HCT116 (cell line): Measurements from ENCODE around the gene MBP. TPM values are rescaled to one million over a fixed set of nuclear protein-coding genes. Genes with fewer than 3 reads are reported as not detected.

Experiments
- ATAC-seq: fragments of 200-7000 bp; cut with Tn5 transposase; 2 replicates; pipeline ENCODE4 v1.9.1; 2020; ENCODE audit warnings: mild to moderate bottlenecking, moderate library complexity
- BruUV-seq: library from RNA; stranded (reverse); fragments of 400-500 nt; replicated peaks from 2 replicates; lab custom pipeline; 2021; lab: Mats Ljungman, UMichigan
- CTCF ChIA-PET: fragments of 300-600 bp; sonication (Branson Sonifier 250); formaldehyde crosslinking; loops from one replicate; lab custom pipeline; 2021; ENCODE audit warnings: antibody characterized with exemption; lab: Charles Lee
- POLR2A ChIA-PET: fragments of 300-600, 350-600 bp; sonication (Branson Sonifier 250); formaldehyde crosslinking; loops from one replicate; lab custom pipeline; 2021; ENCODE audit warnings: antibody characterized with exemption; lab: Charles Lee
- RAD21 ChIA-PET, 2 experiments: fragments of 300-600 bp; sonication (Branson Sonifier 250); formaldehyde crosslinking; loops; one replicate each; lab custom pipeline; 2023; ENCODE audit warnings: low total read pairs in 2 of 2; ENCODE audit not compliant: uncharacterized antibody in 2 of 2, unreplicated experiment in 2 of 2, low non-redundant PET in 1 of 2; lab: Charles Lee
- DNase-seq: peaks from one replicate; pipeline ENCODE4 v3.0.0-alpha.2; 2010; ENCODE audit warnings: low read depth, low spot score
- H2AFZ ChIP-seq: fragments of 200-600 bp; shearing (Covaris generic), sonication (generic); 2 replicates; pipeline ENCODE4 v1.6.1; 2017; ENCODE audit warnings: low read depth, mixed run types, mixed read lengths, antibody characterized with exemption, low read length; ENCODE audit not compliant: poor library complexity, severe bottlenecking
- H3K27ac ChIP-seq: 2 replicates; pipeline ENCODE4 v1.5.1; 2012; ENCODE audit warnings: low read depth, low read length
- H3K27me3 ChIP-seq: fragments of 200-600 bp; sonication (generic); 2 replicates; pipeline ENCODE4 v1.6.1; 2016; ENCODE audit warnings: mixed run types, low read length, mixed read lengths; ENCODE audit not compliant: insufficient read depth
- H3K36me3 ChIP-seq, 2 experiments: fragments of 200-500 bp in 1 of 2; fragments of 200-600 bp in 1 of 2; sonication (Bioruptor generic) in 1 of 2; sonication (generic) in 1 of 2; 2 replicates each; pipeline versions ENCODE4 v1.5.1 to v1.6.1; 2014 to 2016; ENCODE audit warnings: low read length in 2 of 2, inconsistent platforms in 1 of 2, mixed read lengths in 1 of 2, mixed run types in 1 of 2; ENCODE audit not compliant: insufficient read depth in 2 of 2, control insufficient read depth in 1 of 2
- H3K4me1 ChIP-seq, 2 experiments: fragments of 200-600 bp in 1 of 2; sonication (generic) in 1 of 2; 2 replicates each; pipeline versions ENCODE4 v1.5.1 to v1.6.1; 2012 to 2017; ENCODE audit warnings: low read length in 2 of 2, inconsistent platforms in 1 of 2, mild to moderate bottlenecking in 1 of 2, mixed read lengths in 1 of 2, mixed run types in 1 of 2, moderate library complexity in 1 of 2; ENCODE audit not compliant: insufficient read depth in 2 of 2, control insufficient read depth in 1 of 2
- H3K4me2 ChIP-seq: fragments of 200-600 bp; sonication (generic); 2 replicates; pipeline ENCODE4 v1.6.1; 2017; ENCODE audit warnings: mixed run types, low read length, mixed read lengths
- H3K4me3 ChIP-seq, 2 experiments: fragments of 200-600 bp in 1 of 2; sonication (generic) in 1 of 2; replicated peaks in 1 of 2; 2 replicates each; pipeline ENCODE4 v1.5.1; 2011 to 2016; ENCODE audit warnings: low read length in 2 of 2, control low read depth in 1 of 2, low read depth in 1 of 2, mild to moderate bottlenecking in 1 of 2, mixed read lengths in 1 of 2, mixed run types in 1 of 2
- H3K79me2 ChIP-seq: fragments of 200-600 bp; sonication (generic); 2 replicates; pipeline ENCODE4 v1.6.1; 2017; ENCODE audit warnings: mild to moderate bottlenecking, mixed run types, low read length, moderate library complexity, mixed read lengths; ENCODE audit not compliant: insufficient read depth
- H3K9ac ChIP-seq: fragments of 200-600 bp; sonication (generic); 2 replicates; pipeline ENCODE4 v1.6.1; 2016; ENCODE audit warnings: low read length, mixed read lengths
- H3K9me2 ChIP-seq: fragments of 200-600 bp; sonication (generic), shearing (Covaris generic); 2 replicates; pipeline ENCODE4 v1.6.1; 2017; ENCODE audit warnings: mixed run types, mild to moderate bottlenecking, moderate library complexity; ENCODE audit not compliant: insufficient read depth
- H3K9me3 ChIP-seq, 2 experiments: fragments of 200-500 bp in 1 of 2; fragments of 200-600 bp in 1 of 2; sonication (Bioruptor generic) in 1 of 2; sonication (generic) in 1 of 2; 2 replicates each; pipeline ENCODE4 v1.6.1; 2014 to 2017; ENCODE audit warnings: low read length in 2 of 2, mixed read lengths in 2 of 2, inconsistent platforms in 1 of 2, low read depth in 1 of 2, mild to moderate bottlenecking in 1 of 2, mixed run types in 1 of 2, moderate library complexity in 1 of 2; ENCODE audit not compliant: control insufficient read depth in 1 of 2, insufficient read depth in 1 of 2
- H4K20me1 ChIP-seq: fragments of 200-600 bp; sonication (generic), shearing (Covaris generic); 2 replicates; pipeline ENCODE4 v1.6.1; 2017; ENCODE audit warnings: mixed run types, mild to moderate bottlenecking, moderate library complexity; ENCODE audit not compliant: insufficient read depth
- CTCF ChIP-seq, 3 experiments: fragments of 200-600 bp in 1 of 3; sonication (generic) in 1 of 3; IDR thresholded peaks in 2 of 3; conservative IDR thresholded peaks in 1 of 3; 2 replicates each; pipeline ENCODE4 v1.5.1; 2012 to 2017; ENCODE audit warnings: low read depth in 2 of 3, low read length in 2 of 3, antibody characterized with exemption in 1 of 3, borderline replicate concordance in 1 of 3, control low read depth in 1 of 3, mild to moderate bottlenecking in 1 of 3, mixed read lengths in 1 of 3, mixed run types in 1 of 3, moderate library complexity in 1 of 3; ENCODE audit not compliant: insufficient read depth in 1 of 3
- EGR1 ChIP-seq: IDR thresholded peaks from 2 replicates; pipeline ENCODE4 v1.6.1; 2012; ENCODE audit warnings: low read depth
- EZH2phosphoT487 ChIP-seq: fragments of 200-600 bp; IDR thresholded peaks from 2 replicates; pipeline ENCODE4 v1.6.1; 2018; ENCODE audit warnings: antibody characterized with exemption, borderline replicate concordance
- FOSL1 ChIP-seq: IDR thresholded peaks from 2 replicates; pipeline ENCODE4 v1.6.1; 2012; ENCODE audit warnings: low read depth
- JUND ChIP-seq: IDR thresholded peaks from 2 replicates; pipeline ENCODE4 v1.6.1; 2012
- POLR2A ChIP-seq: IDR thresholded peaks from 2 replicates; pipeline ENCODE4 v1.7.0; 2011; ENCODE audit warnings: borderline replicate concordance; ENCODE audit not compliant: insufficient read depth, insufficient read length; ENCODE audit errors: extremely low read depth
- POLR2AphosphoS5 ChIP-seq: IDR thresholded peaks from 2 replicates; pipeline ENCODE4 v1.6.1; 2011; ENCODE audit warnings: mild to moderate bottlenecking, low read depth, low read length, moderate library complexity
- RAD21 ChIP-seq: IDR thresholded peaks from 2 replicates; pipeline ENCODE4 v1.6.1; 2012; ENCODE audit warnings: low read depth, mild to moderate bottlenecking
- SIN3A ChIP-seq: IDR thresholded peaks from 2 replicates; pipeline ENCODE4 v1.6.1; 2012; ENCODE audit warnings: low read depth
- SP1 ChIP-seq: IDR thresholded peaks from 2 replicates; pipeline ENCODE4 v1.6.1; 2012; ENCODE audit warnings: low read depth
- SRF ChIP-seq: IDR thresholded peaks from 2 replicates; pipeline ENCODE4 v1.6.1; 2012; ENCODE audit warnings: low read depth
- TCF7L2 ChIP-seq: IDR thresholded peaks from 2 replicates; pipeline ENCODE4 v1.7.0; 2011; ENCODE audit warnings: borderline replicate concordance, inconsistent platforms; ENCODE audit not compliant: insufficient read depth, insufficient read length; ENCODE audit errors: extremely low read depth
- YY1 ChIP-seq: IDR thresholded peaks from 2 replicates; pipeline ENCODE4 v1.6.1; 2011; ENCODE audit warnings: low read length, low read depth, moderate library complexity, mild to moderate bottlenecking; ENCODE audit not compliant: insufficient replicate concordance; ENCODE audit errors: extremely low read depth
- ZBTB33 ChIP-seq: IDR thresholded peaks from 2 replicates; pipeline ENCODE4 v1.6.1; 2011; ENCODE audit warnings: mild to moderate bottlenecking, low read length, moderate library complexity; ENCODE audit not compliant: insufficient replicate concordance; ENCODE audit errors: extremely low read depth
- ZFX ChIP-seq: fragments of 450-650 bp; IDR thresholded peaks from 2 replicates; pipeline ENCODE4 v1.6.1; 2017
- intact Hi-C: fragments of 100-400 bp; cut with micrococcal nuclease; formaldehyde crosslinking; loops from 2 replicates; pipeline ENCODE4 v1.10.0; 2022
- total RNA-seq: library from RNA; stranded (reverse); gene quantifications from one replicate; pipeline ENCODE4 v1.2.1, GENCODE V29; 2021; ENCODE audit not compliant: unreplicated experiment
- TF ChIP-seq, protein P1 (sequence below): IDR thresholded peaks from 2 replicates; pipeline ENCODE4 v1.6.1; 2012

The MBP gene
- total RNA-seq, 1 experiment from 2014 or later, result 34.9 TPM

DNA sequence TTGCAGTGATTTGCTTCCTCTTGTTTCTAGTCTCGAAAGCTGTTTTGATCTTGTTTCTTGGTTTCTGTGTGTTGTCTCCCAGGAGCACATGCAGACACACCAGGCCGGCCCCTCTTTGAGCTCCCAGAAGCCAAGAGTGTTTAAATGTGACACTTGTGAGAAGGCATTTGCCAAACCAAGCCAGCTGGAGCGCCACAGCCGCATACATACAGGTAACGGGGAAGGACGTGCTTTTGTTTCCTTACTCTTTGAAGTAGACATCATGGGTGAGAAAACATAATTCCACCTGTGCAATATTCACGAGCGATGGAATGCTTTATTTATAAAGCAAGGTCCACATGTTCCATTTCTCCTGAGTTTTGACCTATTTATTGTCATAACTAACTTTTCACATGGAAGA lies 173.0 kb downstream of the MBP start (continued):
- TF ChIP-seq CTCF (IDR thresholded peaks at IDR 0.05 in 2 of 3, conservative IDR thresholded peaks at IDR 0.05 in 1 of 3; ENCODE audit: borderline replicate concordance in 1 of 3, insufficient read depth in 1 of 3, low read depth in 2 of 3, low read length in 2 of 3) (no peak), SRF (no peak)

DNA sequence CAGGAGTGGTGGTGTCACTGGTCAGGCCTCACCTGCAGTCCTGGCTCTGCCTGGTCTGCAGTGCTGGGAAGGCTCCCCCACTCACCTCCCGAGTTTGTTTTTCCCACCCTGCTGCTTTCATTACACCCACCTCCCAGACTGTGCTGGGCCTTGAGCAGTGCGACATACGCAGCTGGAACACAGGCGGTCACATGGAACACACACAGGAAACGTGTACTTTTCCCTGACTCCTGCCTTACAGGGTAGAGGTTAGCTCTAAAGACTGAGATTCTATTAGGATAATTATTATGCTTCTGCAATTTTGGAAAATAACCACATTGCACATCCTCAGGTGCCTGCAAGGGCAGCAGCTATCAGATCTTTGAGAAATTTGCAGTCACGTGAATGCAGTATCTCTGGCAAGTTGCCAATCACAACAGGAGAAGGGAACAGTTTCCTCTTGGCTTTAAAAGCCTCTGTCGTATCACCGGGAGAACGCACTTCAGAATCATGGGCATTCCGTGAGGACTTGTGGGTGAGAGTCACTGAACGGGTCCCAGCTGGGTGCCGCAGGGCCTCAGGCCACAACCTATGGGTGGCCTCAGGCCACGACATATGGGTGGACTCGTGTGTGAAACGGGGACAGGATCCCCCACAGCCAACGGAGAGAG lies 173.8 kb downstream of the MBP start:
- Histone ChIP-seq H2AFZ (no peak overlapping the region), H3K4me2 (no peak overlapping the region), H3K9me3 (no peaks in the 10 kb centered on the region), H3K27me3 (no peaks in the 10 kb centered on the region), H3K27ac (no peak overlapping the region), H3K4me1 (no peaks in the 10 kb centered on the region), H3K9me2 (no peaks in the 10 kb centered on the region), H3K79me2 (no peaks in the 10 kb centered on the region), H3K36me3 (no peaks in the 10 kb centered on the region; a peak in 1 of 4 replicates), H3K9ac (no peak overlapping the region), H4K20me1 (no peaks in the 10 kb centered on the region; the same call in 1 of the 2 replicates), H3K4me3 (no peak overlapping the region)
- ATAC-seq (no peak), DNase-seq (no peak)
- POLR2A ChIA-PET, result no interaction called here
- no TSS peak for BruUV-seq
- intact Hi-C loops, result no loop called here
- RAD21 ChIA-PET, result no interaction called here
- CTCF ChIA-PET, result no interaction called here
- no peak for TF ChIP-seq TCF7L2
- TF ChIP-seq ZBTB33, result no peak
- TF ChIP-seq YY1, result no peak
- TF ChIP-seq JUND, result no peak
- TF ChIP-seq, protein P1, sequence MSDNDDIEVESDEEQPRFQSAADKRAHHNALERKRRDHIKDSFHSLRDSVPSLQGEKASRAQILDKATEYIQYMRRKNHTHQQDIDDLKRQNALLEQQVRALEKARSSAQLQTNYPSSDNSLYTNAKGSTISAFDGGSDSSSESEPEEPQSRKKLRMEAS, result no peak
- no peak for TF ChIP-seq SP1
- no peak for TF ChIP-seq POLR2AphosphoS5
- no peak for TF ChIP-seq EGR1
- TF ChIP-seq POLR2A, result no peak
- no peak for TF ChIP-seq RAD21
- no peak for TF ChIP-seq SIN3A
- TF ChIP-seq ZFX, result no peak
- no peak for TF ChIP-seq FOSL1
- no peak for TF ChIP-seq SRF
- no peak for TF ChIP-seq EZH2phosphoT487
